ENCODE measurements around the gene BHLHE23. TPM values are rescaled to one million over a fixed set of nuclear protein-coding genes. Genes with fewer than 3 reads are reported as not detected.

Gene BHLHE23
- total RNA-seq, 4 donors from 2014 or later: not detected

DNA sequence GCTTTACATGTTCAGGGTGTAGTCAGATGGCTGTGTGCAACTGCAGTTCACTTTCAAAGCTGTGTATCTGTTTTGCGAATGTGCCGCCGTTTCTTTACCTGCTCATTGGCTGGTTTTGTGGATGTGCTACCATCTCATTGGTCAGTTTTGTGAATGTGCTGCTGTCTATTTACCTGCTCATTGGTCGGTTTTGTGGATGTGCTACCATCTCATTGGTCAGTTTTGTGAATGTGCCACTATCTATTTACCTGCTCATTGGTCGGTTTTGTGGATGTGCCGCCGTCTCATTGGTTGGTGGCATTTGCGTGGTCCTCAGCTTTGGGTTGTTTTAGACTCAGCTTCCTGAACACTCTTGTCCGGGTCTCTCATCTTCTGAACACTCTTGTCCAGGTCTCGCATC is 40.5 kb upstream of the BHLHE23 start:
- WGBS, 2 donors: 91 to 92% methylated on average over 10 of the region's 10 CpGs

DNA sequence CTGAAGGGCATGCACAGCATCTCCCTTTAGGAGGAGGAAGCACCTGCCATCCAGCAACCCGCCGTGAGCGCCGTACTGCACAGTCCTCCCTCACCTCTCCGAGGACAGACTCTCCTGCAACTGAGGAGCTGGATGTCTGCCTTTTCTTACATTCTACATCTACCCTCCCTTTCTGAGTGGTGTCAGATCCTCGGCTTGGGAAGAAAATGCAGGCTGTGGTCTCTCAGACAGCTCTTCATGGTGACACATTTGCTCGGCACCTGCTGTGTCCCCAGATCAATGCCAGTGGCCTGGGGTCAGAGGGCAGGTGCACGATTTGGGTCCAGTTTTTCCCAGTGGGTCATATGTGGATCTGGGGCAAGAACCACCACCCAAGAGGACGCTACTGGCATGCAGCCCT is 40.1 kb upstream of the BHLHE23 start:
- Histone ChIP-seq H3K9me3 (no peaks in the 10 kb centered on the region), H3K4me3 (replicated peaks in 1 of 3) (no peak overlapping the region), H3K4me1 (no peaks in the 10 kb centered on the region), H3K27me3 (no peaks in the 10 kb centered on the region), H3K36me3 (no peaks in the 10 kb centered on the region), H3K27ac (no peak overlapping the region)
- no peak for TF ChIP-seq POLR2A (IDR thresholded peaks at IDR 0.05)
- TF ChIP-seq, protein P1, sequence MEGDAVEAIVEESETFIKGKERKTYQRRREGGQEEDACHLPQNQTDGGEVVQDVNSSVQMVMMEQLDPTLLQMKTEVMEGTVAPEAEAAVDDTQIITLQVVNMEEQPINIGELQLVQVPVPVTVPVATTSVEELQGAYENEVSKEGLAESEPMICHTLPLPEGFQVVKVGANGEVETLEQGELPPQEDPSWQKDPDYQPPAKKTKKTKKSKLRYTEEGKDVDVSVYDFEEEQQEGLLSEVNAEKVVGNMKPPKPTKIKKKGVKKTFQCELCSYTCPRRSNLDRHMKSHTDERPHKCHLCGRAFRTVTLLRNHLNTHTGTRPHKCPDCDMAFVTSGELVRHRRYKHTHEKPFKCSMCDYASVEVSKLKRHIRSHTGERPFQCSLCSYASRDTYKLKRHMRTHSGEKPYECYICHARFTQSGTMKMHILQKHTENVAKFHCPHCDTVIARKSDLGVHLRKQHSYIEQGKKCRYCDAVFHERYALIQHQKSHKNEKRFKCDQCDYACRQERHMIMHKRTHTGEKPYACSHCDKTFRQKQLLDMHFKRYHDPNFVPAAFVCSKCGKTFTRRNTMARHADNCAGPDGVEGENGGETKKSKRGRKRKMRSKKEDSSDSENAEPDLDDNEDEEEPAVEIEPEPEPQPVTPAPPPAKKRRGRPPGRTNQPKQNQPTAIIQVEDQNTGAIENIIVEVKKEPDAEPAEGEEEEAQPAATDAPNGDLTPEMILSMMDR (IDR thresholded peaks at IDR 0.05): no peak
- DNase-seq: no peak
- intact Hi-C loops (cut with DNase I): no loop called here
- WGBS, 2 donors: 79 to 85% methylated on average over 9 of the region's 9 CpGs

More for the DNA sequence above, 40.5 kb upstream of the BHLHE23 start:
- H3K27me3 ChIP-seq: no peaks in the 10 kb centered on the region
- H3K4me1 ChIP-seq: no peaks in the 10 kb centered on the region
- H3K4me3 ChIP-seq (replicated peaks in 1 of 3): no peak overlapping the region
- no peak for DNase-seq
- no peaks in the 10 kb centered on the region for H3K36me3 ChIP-seq
- no peaks in the 10 kb centered on the region for H3K9me3 ChIP-seq
- TF ChIP-seq, protein P1 (IDR thresholded peaks at IDR 0.05): no peak
- no peak for TF ChIP-seq POLR2A (IDR thresholded peaks at IDR 0.05)
- no peak overlapping the region for H3K27ac ChIP-seq
- intact Hi-C loops (cut with DNase I): no loop called here

DNA sequence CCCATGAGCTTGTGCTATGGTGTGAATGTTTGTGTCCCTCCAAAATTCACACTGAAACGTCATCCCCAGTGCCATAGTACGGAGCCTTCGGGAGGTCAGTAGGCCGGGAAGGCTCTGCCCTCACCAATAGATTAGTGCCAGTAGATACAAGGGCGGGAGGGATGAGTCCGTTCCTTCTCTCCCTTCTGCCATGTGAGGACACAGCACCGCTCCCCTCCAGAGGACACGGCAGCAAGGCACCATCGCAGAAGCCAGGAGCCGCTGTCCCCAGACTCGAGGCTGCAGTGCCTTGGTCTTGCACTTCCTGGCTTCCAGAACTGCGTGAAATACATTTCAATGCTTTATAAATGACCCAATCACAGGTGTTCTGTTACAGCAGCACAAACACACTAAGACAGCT is 39.2 kb upstream of the BHLHE23 start:
- DNase-seq: no peak
- H3K27ac ChIP-seq: no peak overlapping the region
- intact Hi-C loops (cut with DNase I): no loop called here
- no peaks in the 10 kb centered on the region for H3K4me1 ChIP-seq
- TF ChIP-seq POLR2A (IDR thresholded peaks at IDR 0.05): no peak
- TF ChIP-seq, protein P1 (IDR thresholded peaks at IDR 0.05): no peak
- H3K4me3 ChIP-seq (replicated peaks in 1 of 3): no peak overlapping the region
- 72 to 79% methylated on average over 7 to 12 of the region's 12 CpGs for WGBS, 2 donors
- no peaks in the 10 kb centered on the region for H3K9me3 ChIP-seq
- H3K27me3 ChIP-seq: no peaks in the 10 kb centered on the region
- no peaks in the 10 kb centered on the region for H3K36me3 ChIP-seq

DNA sequence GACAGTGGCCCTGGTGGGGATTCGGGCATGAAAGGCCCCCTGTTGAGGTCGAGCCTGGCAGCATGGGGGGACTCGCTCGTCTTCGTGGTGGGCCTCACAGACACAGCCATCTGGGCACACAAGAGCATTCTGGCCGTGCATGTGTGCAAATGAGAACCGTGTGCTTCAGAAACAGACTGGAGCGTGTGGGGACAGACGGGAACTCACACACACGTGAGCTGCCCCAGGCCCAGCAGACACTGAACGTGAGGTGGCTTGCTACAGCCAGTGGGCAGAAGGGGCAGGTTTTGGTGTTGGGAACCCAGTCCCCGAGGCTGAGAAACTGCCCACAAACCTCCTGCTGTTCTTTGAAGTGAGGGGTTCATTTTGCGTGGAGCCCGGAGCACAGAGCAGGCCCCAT is 38.6 kb upstream of the BHLHE23 start:
- intact Hi-C loops (cut with DNase I): no loop called here
- Histone ChIP-seq H3K9me3 (no peaks in the 10 kb centered on the region), H3K36me3 (no peaks in the 10 kb centered on the region), H3K27me3 (no peaks in the 10 kb centered on the region), H3K4me3 (replicated peaks in 1 of 3) (no peak overlapping the region), H3K27ac (no peak overlapping the region), H3K4me1 (no peaks in the 10 kb centered on the region)
- WGBS, 2 donors: 75 to 76% methylated on average over 11 to 14 of the region's 14 CpGs
- TF ChIP-seq, protein P1 (IDR thresholded peaks at IDR 0.05): no peak
- no peak for TF ChIP-seq POLR2A (IDR thresholded peaks at IDR 0.05)
- DNase-seq: no peak

DNA sequence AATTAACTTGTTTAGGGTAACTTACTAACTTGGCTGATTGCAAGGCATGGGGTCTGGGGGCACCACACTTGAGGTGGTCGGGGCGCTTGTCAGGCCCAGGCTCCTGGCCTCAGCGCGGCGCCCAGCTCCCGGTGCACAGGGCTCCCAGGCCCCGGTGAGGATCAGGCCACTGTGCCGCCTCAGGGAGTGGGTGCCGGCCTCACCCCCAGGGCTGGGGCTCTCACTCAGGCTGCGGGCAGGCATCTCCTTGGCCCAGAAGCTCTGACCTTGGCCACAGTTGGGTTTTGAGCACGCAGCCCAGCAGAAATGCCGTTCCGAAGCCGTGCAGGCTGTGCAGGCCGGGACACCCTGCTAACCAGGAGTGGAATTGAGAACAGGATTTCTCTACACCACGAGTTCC is 37.8 kb upstream of the BHLHE23 start:
- 66 to 80% methylated on average over 10 to 13 of the region's 16 CpGs for WGBS, 2 donors
- no peak for TF ChIP-seq POLR2A (IDR thresholded peaks at IDR 0.05)
- TF ChIP-seq, protein P1 (IDR thresholded peaks at IDR 0.05): no peak
- DNase-seq: no peak
- Histone ChIP-seq H3K9me3 (no peaks in the 10 kb centered on the region), H3K4me3 (replicated peaks in 1 of 3) (no peak overlapping the region), H3K4me1 (no peaks in the 10 kb centered on the region), H3K27ac (no peak overlapping the region), H3K36me3 (no peaks in the 10 kb centered on the region), H3K27me3 (no peaks in the 10 kb centered on the region)
- intact Hi-C loops (cut with DNase I): no loop called here

Measured in thyroid gland (tissue), 4 donors.